Uterus (tissue), 2 donors: ENCODE results near the gene KCNQ5.

Experiments
- CTCF ChIP-seq, 4 experiments: fragments of 200-600 bp in 2 of 4; fragments of 450-650 bp in 2 of 4; sonication (generic) in 2 of 4; IDR thresholded peaks; one replicate each; pipeline ENCODE4 v1.5.1; 2016 to 2019; ENCODE audit warnings: antibody characterized with exemption in 4 of 4, mild to moderate bottlenecking in 2 of 4, moderate library complexity in 1 of 4
- POLR2A ChIP-seq, 2 donors: fragments of 450-650 bp; IDR thresholded peaks; one replicate each; pipeline ENCODE4 v1.6.1; 2016; ENCODE audit warnings: antibody characterized with exemption in 2 of 2, mild to moderate bottlenecking in 1 of 2, moderate library complexity in 1 of 2

GRCh38 chr6:72620871-72621290 is 983 bp upstream of the KCNQ5 start:
- TF ChIP-seq CTCF (IDR thresholded peaks at IDR 0.05) = no peak
- no peak for TF ChIP-seq POLR2A (IDR thresholded peaks at IDR 0.05)
